Common myeloid progenitor, CD34-positive (primary cell): Measurements from ENCODE around the gene PDIA6.
"Not testable (repeated sequence)": the region's sequence is repeated elsewhere in the genome, so short reads cannot be mapped to it uniquely, and the experiment has no call there.

Experiments
- CTCF ChIA-PET: fragments of 350-600 bp; sonication (Branson Sonifier 250); formaldehyde crosslinking; loops from one replicate; lab custom pipeline; 2021; ENCODE audit warnings: antibody characterized with exemption; lab: Charles Lee
- POLR2A ChIA-PET: fragments of 350-600 bp; sonication (Branson Sonifier 250); formaldehyde crosslinking; loops from one replicate; lab custom pipeline; 2021; ENCODE audit warnings: antibody characterized with exemption; lab: Charles Lee
- DNase-seq, 3 donors: peaks; one replicate each; pipeline versions ENCODE4 v3.0.0 to v3.0.0-alpha.2; 2013
- H3K27ac ChIP-seq, 2 experiments: 1 replicate in 1 of 2; 2 replicates in 1 of 2; pipeline ENCODE4 v1.7.0; 2013; ENCODE audit warnings: inconsistent platforms in 2 of 2, low read length in 2 of 2, mild to moderate bottlenecking in 2 of 2, low read depth in 1 of 2, moderate library complexity in 1 of 2; ENCODE audit not compliant: severe bottlenecking in 2 of 2, insufficient read depth in 1 of 2, poor library complexity in 1 of 2
- H3K27me3 ChIP-seq, 5 experiments: replicated peaks in 2 of 5; 1 replicate in 3 of 5; 2 replicates in 2 of 5; pipeline versions ENCODE4 v1.6.1 to v1.7.0; 2013; ENCODE audit warnings: low read length in 4 of 5, mild to moderate bottlenecking in 2 of 5, moderate library complexity in 2 of 5, inconsistent platforms in 1 of 5; ENCODE audit not compliant: insufficient read depth in 5 of 5, control insufficient read depth in 4 of 5
- H3K36me3 ChIP-seq, 4 experiments: 1 replicate in 2 of 4; 2 replicates in 2 of 4; pipeline versions ENCODE4 v1.6.1 to v1.7.0; 2013; ENCODE audit warnings: low read length in 3 of 4, control low read depth in 1 of 4, mild to moderate bottlenecking in 1 of 4; ENCODE audit not compliant: control insufficient read depth in 4 of 4, insufficient read depth in 4 of 4
- H3K4me1 ChIP-seq, 4 experiments: 1 replicate in 3 of 4; 2 replicates in 1 of 4; pipeline versions ENCODE4 v1.6.1 to v1.7.1; 2013; ENCODE audit warnings: low read length in 3 of 4, mild to moderate bottlenecking in 3 of 4, control low read depth in 1 of 4, inconsistent platforms in 1 of 4, moderate library complexity in 1 of 4; ENCODE audit not compliant: control insufficient read depth in 4 of 4, insufficient read depth in 4 of 4; ENCODE audit errors: control extremely low read depth in 1 of 4
- H3K4me3 ChIP-seq, 7 experiments: 1 replicate in 4 of 7; 2 replicates in 3 of 7; pipeline versions ENCODE4 v1.5.1 to v1.7.0; 2013; ENCODE audit warnings: mild to moderate bottlenecking in 7 of 7, low read length in 6 of 7, moderate library complexity in 6 of 7, inconsistent platforms in 2 of 7, low read depth in 2 of 7, control low read depth in 1 of 7; ENCODE audit not compliant: insufficient read depth in 4 of 7, control insufficient read depth in 1 of 7; ENCODE audit errors: extremely low read depth in 1 of 7
- H3K9me3 ChIP-seq, 5 experiments: 1 replicate in 4 of 5; 2 replicates in 1 of 5; pipeline versions ENCODE4 v1.6.1 to v1.7.1; 2013; ENCODE audit warnings: low read length in 4 of 5, mild to moderate bottlenecking in 2 of 5, inconsistent platforms in 1 of 5, low read depth in 1 of 5, moderate library complexity in 1 of 5; ENCODE audit not compliant: control insufficient read depth in 4 of 5, insufficient read depth in 2 of 5; ENCODE audit errors: control extremely low read depth in 1 of 5
- WGBS: methylation state at CpG from one replicate; pipeline ENCODE4 v1.1.5; 2013; ENCODE audit not compliant: insufficient coverage; 5-methylcytosine and 5-hydroxymethylcytosine counted together

Gene PDIA6

DNA sequence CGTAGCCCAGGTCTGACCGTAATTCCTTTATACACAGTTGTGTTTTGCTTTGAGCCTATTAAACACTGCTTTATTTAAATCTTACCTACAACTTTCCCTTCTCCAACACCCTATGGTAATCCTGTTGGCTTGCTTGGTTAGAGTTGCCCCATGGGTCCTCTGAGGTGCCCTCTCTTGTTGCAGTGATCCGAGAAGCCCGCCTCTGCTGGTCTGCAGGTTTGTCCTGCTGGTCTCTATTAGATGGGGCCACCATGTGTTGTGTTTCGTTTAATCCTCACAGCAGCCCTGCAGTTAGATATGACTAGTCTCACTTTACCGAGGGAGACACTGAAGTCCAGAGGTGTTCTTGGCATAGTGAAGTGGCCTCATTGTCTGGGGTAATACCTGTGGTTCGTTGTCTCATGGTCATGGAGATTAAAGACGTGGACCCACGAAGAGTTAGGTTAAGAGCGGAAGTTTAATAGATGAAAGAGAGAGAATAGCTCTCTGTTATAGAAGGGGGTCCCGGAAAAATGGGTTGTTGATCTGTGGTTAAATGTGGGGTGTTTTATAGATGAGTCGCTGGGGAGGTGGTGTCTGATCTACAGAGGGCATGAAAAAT, 7.2 kb upstream of the PDIA6 start:
- H3K9me3 ChIP-seq, result no peaks in the 10 kb centered on the region
- H3K27me3 ChIP-seq, result peaks cover 0 to 4% (median 0%) of the 10 kb centered on the region in 5 experiments
- ChIA-PET CTCF (interaction anchor here (1.3 to 1.6 kb wide), 2 partner anchors 12 to 16 kb away, joined by 5 to 13 read pairs; no protein-coding TSS in a partner anchor), POLR2A (no interaction called here)
- no peak for DNase-seq
- H3K4me1 ChIP-seq, result no peaks in the 10 kb centered on the region
- no peaks in the 10 kb centered on the region for H3K36me3 ChIP-seq
- H3K4me3 ChIP-seq, result no peak overlapping the region
- 99% methylated on average over 10 of the region's 12 CpGs for WGBS
- H3K27ac ChIP-seq, result no peak overlapping the region

DNA sequence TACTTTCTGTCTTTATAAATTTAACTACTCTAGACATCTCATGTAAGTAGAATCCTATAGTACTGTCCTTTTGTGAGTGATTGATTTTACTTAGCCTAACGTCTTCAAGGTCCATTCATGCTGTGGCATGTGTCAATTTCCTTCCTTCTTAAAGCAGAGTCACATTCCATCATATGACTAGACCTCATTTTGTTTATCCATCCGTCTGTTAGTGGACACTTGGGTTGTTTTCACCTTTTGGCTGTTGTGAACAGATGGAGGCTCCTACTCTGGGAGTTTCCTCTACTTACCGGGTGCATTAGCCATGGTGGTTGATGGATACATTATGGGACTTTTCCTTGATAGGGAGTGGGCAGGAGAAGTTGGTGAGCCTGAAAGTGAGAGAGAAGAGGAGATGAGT, 6.4 kb upstream of the PDIA6 start:
- peaks cover 0 to 4% (median 0%) of the 10 kb centered on the region in 5 experiments for H3K27me3 ChIP-seq
- 60% methylated on average over 1 of the region's 3 CpGs for WGBS

DNA sequence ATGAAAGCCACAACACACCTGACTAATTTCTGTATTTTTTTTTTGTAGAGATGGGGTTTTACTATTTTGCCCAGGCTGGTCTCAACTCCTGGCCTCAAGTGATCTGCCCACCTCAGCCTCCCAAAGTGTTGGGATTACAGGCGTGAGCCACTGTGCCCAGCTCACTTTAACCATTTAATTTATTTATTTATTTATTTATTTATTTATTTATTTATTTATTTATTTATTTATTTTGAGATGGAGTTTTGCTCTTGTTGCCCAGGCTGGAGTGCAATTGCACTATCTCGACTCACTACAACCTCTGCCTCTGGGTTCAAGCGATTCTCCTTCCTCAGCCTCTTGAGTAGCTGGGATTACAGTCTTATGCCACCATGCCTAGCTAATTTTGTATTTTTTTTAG, 5.7 kb upstream of the PDIA6 start:
- H3K4me3 ChIP-seq, H3K27ac ChIP-seq, H3K27me3 ChIP-seq, DNase-seq, H3K4me1 ChIP-seq, H3K9me3 ChIP-seq, H3K36me3 ChIP-seq: not testable (repeated sequence)
- 100% methylated on average over 1 of the region's 3 CpGs for WGBS
- ChIA-PET CTCF (interaction anchor here (1.2 to 4.0 kb wide), 5 partner anchors 13 to 306 kb away, joined by 3 to 31 read pairs (median 4); no protein-coding TSS in a partner anchor), POLR2A (interaction anchor here (0.7 kb wide), 1 partner anchor 36 kb away, joined by 3 read pairs; no protein-coding TSS in a partner anchor)

More for the DNA sequence above, 6.4 kb upstream of the PDIA6 start:
- no peaks in the 10 kb centered on the region for H3K4me1 ChIP-seq
- POLR2A ChIA-PET, result no interaction called here
- CTCF ChIA-PET, result no interaction called here
- DNase-seq, result no peak
- H3K9me3 ChIP-seq, result no peaks in the 10 kb centered on the region
- H3K36me3 ChIP-seq, result no peaks in the 10 kb centered on the region
- no peak overlapping the region for H3K4me3 ChIP-seq
- no peak overlapping the region for H3K27ac ChIP-seq

DNA sequence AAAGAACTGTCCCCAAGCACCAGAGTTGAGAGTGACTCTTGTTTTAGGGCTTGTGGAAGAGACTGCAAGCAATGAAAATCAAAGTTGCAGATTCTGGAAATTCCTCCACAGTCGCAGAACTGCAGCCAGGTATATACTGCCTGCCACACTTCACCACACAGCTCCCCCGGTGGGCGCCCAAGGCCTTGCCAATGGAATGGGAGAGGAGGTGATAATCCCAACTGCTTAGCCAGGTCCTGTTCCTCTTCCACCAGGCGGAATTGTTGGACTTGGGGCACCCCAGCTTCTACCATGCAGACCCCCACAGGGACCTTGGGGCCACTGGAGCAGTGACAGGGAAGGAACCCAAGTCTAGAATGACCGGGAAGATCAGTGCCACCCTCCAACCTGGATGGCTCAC, 4.8 kb upstream of the PDIA6 start:
- CTCF ChIA-PET, result interaction anchor here (1.0 to 4.0 kb wide), 7 partner anchors 14 to 313 kb away, joined by 3 to 31 read pairs (median 4); no protein-coding TSS in a partner anchor
- WGBS, result 100% methylated on average over 1 of the region's 5 CpGs

DNA sequence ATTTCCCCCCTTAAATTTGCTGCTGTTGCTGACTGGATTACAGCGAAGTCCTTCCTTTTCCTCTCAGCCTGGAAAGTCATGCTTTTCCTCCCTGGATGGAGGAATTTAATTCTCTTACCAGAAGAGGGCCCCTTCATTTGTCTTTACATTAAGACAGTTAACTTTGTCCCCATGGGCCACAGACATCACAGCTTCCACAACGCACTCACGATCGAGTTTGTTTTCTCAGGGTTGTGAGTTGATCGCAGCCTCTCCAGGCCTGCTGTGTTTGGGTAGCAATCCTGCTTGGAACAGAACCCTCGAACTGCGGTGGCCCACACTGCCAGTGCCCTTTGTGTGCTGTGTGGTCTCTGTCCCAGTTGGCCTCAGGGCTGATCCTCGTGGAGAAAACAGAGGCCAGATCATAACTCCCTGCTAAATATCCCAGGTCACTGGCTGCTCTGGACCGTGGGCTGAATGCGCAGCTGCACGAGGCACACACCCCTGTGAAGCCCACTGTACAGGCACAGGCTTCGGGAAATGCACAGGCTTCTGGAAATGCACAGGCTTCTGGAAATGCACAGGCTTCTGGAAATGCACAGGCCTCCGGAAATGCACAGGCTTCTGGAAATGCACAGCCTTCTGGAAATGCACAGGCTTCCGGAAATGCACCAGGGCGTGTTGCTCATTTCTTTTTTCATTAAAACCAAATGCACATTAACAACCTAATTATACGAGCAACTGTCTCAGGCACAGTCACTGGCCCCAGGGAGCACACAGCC, 2.2 kb upstream of the PDIA6 start:
- Histone ChIP-seq H3K4me3 (no peak overlapping the region), H3K36me3 (peaks cover 0 to 2% (median 0%) of the 10 kb centered on the region in 4 experiments), H3K4me1 (peaks cover 3 to 24% (median 16%) of the 10 kb centered on the region in 4 experiments), H3K27me3 (peaks cover 0 to 4% (median 0%) of the 10 kb centered on the region in 5 experiments), H3K9me3 (no peaks in the 10 kb centered on the region), H3K27ac (no peak overlapping the region)
- 90% methylated on average over 16 of the region's 16 CpGs for WGBS
- ChIA-PET CTCF (interaction anchor here (4.0 kb wide), 1 partner anchor 16 kb away, joined by 31 read pairs; no protein-coding TSS in a partner anchor), POLR2A (no interaction called here)
- no peak for DNase-seq

More for the DNA sequence above, 4.8 kb upstream of the PDIA6 start:
- DNase-seq, result no peak
- Histone ChIP-seq H3K4me3 (no peak overlapping the region), H3K4me1 (peaks cover 0 to 4% (median 2%) of the 10 kb centered on the region in 4 experiments), H3K36me3 (no peaks in the 10 kb centered on the region), H3K9me3 (no peaks in the 10 kb centered on the region), H3K27ac (no peak overlapping the region), H3K27me3 (peaks cover 0 to 4% (median 0%) of the 10 kb centered on the region in 5 experiments)
- POLR2A ChIA-PET, result no interaction called here

DNA sequence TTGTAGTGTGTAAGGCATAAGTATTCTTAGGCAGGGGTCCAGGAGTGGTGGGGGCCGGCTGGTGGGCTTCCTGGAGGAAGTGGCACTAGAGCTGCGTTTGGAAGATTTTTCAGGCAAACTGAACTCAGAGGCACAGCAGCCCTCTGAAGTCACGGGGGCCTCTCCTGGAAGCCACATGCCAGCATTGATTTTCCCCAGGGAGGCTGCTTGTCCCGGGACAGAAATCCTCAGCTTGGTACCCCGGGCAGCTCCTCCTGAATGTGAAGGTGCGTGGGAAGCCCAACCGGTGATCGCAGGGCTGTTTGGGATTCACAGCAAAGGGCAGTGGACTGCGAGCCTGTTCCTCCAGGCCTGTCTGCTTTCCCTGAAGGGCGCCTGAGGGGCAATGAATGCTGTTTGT, 1.6 kb upstream of the PDIA6 start:
- WGBS, result 78% methylated on average over 10 of the region's 10 CpGs
- Histone ChIP-seq H3K4me1 (peaks cover 3 to 24% (median 16%) of the 10 kb centered on the region in 4 experiments), H3K4me3 (no peak overlapping the region), H3K36me3 (peaks cover 0 to 2% (median 0%) of the 10 kb centered on the region in 4 experiments), H3K27ac (no peak overlapping the region), H3K27me3 (peaks cover 0 to 2% (median 0%) of the 10 kb centered on the region in 5 experiments), H3K9me3 (no peaks in the 10 kb centered on the region)
- ChIA-PET POLR2A (no interaction called here), CTCF (no interaction called here)
- no peak for DNase-seq
